GM12864 (cell line): Measurements from ENCODE around the gene RALY.

Experiments used
- DNase-seq: peaks from one replicate; pipeline ENCODE4 v3.0.0-alpha.2; 2011; ENCODE audit warnings: low read depth
- H3K4me3 ChIP-seq: 2 replicates; pipeline ENCODE4 v1.5.1; 2011; ENCODE audit warnings: mild to moderate bottlenecking, low read depth, low read length, control low read depth
- CTCF ChIP-seq: IDR thresholded peaks from 2 replicates; pipeline ENCODE4 v1.5.1; 2011; ENCODE audit warnings: low read depth, mild to moderate bottlenecking, moderate library complexity, low read length, control low read depth, inconsistent platforms; ENCODE audit errors: missing control alignments

Gene RALY

DNA sequence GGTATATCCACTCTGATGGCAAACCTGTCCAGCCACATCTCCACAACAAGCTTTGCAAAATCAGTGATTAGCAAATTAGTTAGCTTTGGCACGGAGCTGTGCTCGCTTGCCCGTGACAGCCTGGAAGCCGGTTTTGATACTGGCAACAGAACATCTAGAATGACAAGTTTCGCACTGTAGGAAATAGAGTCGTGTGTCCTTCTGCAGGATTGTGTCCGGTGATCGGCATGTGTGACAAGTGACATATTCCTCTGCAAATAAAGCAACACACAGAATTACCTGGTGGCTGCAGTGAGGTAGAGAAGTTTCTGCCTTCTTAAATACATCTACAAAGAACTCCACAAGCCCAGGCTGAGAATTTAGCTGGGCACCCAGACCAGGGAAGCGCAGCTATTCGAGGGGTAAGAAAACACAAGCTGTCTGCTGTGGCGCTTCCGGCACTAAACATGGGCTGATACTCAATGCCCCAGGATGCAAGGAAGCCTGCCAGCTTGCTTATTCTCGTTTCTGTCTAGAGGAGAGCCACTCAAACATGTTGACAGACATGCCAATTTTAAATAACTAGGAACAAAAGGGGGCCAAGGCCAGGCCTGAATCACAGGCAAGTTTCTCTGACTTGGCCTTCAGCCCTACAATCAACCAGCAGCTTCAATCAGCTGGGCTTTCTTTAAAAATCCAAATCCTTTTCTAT lies 96.1 kb downstream of the RALY start:
- no peak overlapping the region for H3K4me3 ChIP-seq
- no peak for TF ChIP-seq CTCF
- DNase-seq, result no peak

DNA sequence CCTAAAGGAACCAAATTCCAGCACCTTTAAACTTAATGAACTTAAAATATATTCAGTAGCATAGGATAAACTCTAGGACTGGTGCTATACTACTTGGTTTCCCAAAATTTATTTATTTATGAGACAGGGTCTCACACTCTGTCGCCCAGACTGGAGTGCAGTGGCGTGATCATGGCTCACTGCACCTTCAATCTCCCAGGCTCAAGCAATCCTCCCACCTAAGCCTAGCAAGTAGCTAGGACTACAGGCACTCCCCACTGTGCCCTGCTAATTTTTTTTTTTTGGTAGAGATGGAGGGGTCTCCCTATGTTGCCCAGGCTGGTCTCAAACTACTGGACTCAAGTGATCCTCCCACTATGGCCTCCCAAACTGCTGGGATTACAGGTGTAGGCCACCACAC lies 96.9 kb downstream of the RALY start:
- DNase-seq, result no peak
- TF ChIP-seq CTCF, result no peak
- H3K4me3 ChIP-seq, result no peak overlapping the region

GRCh38 chr20:34091637-34092200 lies 98.0 kb downstream of the RALY start:
- DNase-seq, result no peak
- no peak overlapping the region for H3K4me3 ChIP-seq
- TF ChIP-seq CTCF, result no peak

DNA sequence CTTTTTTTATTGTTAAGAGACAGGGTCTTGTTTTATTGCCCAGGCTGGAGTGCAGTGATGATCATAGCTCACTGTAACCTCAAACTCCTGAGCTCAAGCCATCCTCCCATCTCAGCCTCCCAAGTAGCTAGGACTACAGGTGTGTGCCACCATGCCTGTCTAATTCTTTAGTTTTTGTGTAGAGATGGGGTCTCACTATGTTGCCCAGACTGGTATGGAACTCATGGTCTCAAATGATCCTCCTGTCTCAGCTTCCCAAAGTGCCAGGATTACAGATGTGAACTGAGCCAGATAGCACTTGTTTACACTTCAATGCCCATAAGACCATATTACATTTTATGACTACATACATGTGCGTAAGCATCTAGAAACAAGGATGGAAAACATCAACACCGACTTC lies 100.2 kb downstream of the RALY start:
- no peak for DNase-seq
- no peak overlapping the region for H3K4me3 ChIP-seq
- no peak for TF ChIP-seq CTCF

DNA sequence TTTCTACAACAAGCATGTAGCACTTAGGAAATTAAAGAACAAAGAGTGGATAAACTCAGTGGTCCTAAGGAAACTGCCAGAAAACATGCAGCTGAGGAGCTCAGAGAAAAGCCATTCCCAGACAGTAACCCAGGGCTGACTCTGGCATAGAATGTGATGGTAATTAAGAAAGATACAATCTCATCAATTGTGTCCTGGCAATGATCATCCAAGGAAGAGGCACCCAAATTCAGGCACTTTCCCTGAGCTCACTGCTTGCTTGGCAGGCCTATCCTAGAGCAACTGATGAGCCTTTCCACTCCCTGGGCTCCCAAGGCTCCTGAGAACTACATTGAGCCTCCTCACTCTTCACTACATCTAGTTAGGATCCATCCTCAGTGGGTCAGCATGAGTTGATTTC lies 102.1 kb downstream of the RALY start:
- no peak for DNase-seq
- H3K4me3 ChIP-seq, result no peak overlapping the region
- TF ChIP-seq CTCF, result no peak

GRCh38 chr20:34096699-34097444 lies 103.2 kb downstream of the RALY start:
- DNase-seq, result no peak
- no peak for TF ChIP-seq CTCF

DNA sequence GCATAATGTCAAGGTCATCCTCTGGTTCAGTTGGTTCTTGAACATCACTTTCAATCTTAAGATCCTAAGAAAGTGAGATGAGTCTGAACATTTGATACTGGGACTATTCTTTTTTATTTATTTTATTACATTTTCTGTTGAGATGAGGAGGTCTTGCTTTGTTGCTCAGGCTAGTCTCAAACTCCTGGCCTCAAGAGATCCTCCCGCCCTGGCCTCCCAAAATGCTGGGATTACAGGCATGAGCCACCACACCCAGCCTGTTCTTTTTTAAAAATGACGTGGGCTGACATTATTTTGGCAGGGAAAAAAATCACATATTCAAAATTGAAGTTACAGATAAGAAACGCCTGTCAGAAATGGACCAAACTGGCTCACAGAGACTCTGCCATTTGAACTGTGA lies 104.9 kb downstream of the RALY start:
- no peak for TF ChIP-seq CTCF

More at GRCh38 chr20:34096699-34097444, 103.2 kb downstream of the RALY start:
- H3K4me3 ChIP-seq, result no peak overlapping the region

More for the DNA sequence above, 104.9 kb downstream of the RALY start:
- H3K4me3 ChIP-seq, result no peak overlapping the region
- DNase-seq, result no peak
